ENCODE data around the gene HAGHL. TPM values are rescaled to one million over a fixed set of nuclear protein-coding genes. Genes with fewer than 3 reads are reported as not detected.

The HAGHL gene
- total and polyA plus RNA-seq, 4 donors = 0.25 to 1.1 (median 0.49) TPM

GRCh38 chr16:743794-744500 is 17.0 kb downstream of the HAGHL start:
- WGBS = 75% methylated on average over 21 of the region's 21 CpGs

More at GRCh38 chr16:743794-744500, 17.0 kb downstream of the HAGHL start:
- H3K27ac ChIP-seq (ENCODE audit: low read depth in 1 of 2, low read length in 2 of 2) = no peak overlapping the region
- H3K4me1 ChIP-seq (ENCODE audit: control insufficient read depth in 4 of 4, insufficient read depth in 4 of 4, low read length in 3 of 4) = peaks cover 12 to 17% (median 15%) of the 10 kb centered on the region in 4 donors
- no peak overlapping the region for H3K9ac ChIP-seq (ENCODE audit: low read depth in 1 of 2, low read length in 2 of 2)
- no peaks in the 10 kb centered on the region for H3K9me3 ChIP-seq (ENCODE audit: control insufficient read depth in 4 of 4, low read length in 3 of 4)
- H3K4me3 ChIP-seq (ENCODE audit: low read depth in 1 of 3, low read length in 3 of 3) = no peak overlapping the region
- TF ChIP-seq NR2F2 (IDR thresholded peaks at IDR 0.05) (no peak), RAD21 (IDR thresholded peaks at IDR 0.05) (no peak), FOXA1 (IDR thresholded peaks at IDR 0.05) (no peak), SP1 (IDR thresholded peaks at IDR 0.05) (no peak), MAX (IDR thresholded peaks at IDR 0.05) (no peak), GABPA (IDR thresholded peaks at IDR 0.05 in 1 of 2, conservative IDR thresholded peaks at IDR 0.05 in 1 of 2) (no peak), EGR1 (IDR thresholded peaks at IDR 0.05; ENCODE audit: low read depth in 2 of 2) (no peak), CTCF (IDR thresholded peaks at IDR 0.05; ENCODE audit: low read depth, low read length, missing input control) (no peak), RXRA (IDR thresholded peaks at IDR 0.05) (no peak), HNF4A (conservative IDR thresholded peaks at IDR 0.05) (no peak), TAF1 (conservative IDR thresholded peaks at IDR 0.05) (no peak), ZBTB33 (IDR thresholded peaks at IDR 0.05) (no peak), REST (IDR thresholded peaks at IDR 0.05) (no peak), ATF3 (IDR thresholded peaks at IDR 0.05) (no peak), YY1 (IDR thresholded peaks at IDR 0.05) (no peak), FOXA2 (IDR thresholded peaks at IDR 0.05) (no peak)
- H3K27me3 ChIP-seq (ENCODE audit: control insufficient read depth in 4 of 4, insufficient read depth in 4 of 4, low read length in 3 of 4) = no peaks in the 10 kb centered on the region
- H3K36me3 ChIP-seq (ENCODE audit: control insufficient read depth in 4 of 4, insufficient read depth in 3 of 4, low read depth in 1 of 4, low read length in 3 of 4) = no peaks in the 10 kb centered on the region
- DNase-seq (ENCODE audit: low spot score) = no peak

All from liver (tissue), 9 donors.